Left ventricle myocardium inferior (tissue), 1 donor: ENCODE measurements around the gene SESTD1. TPM values are rescaled to one million over a fixed set of nuclear protein-coding genes. Genes with fewer than 3 reads are reported as not detected.

Experiments used
- DNase-seq: peaks from one replicate; pipeline ENCODE4 v3.0.0-alpha.2; 2020
- H3K27ac ChIP-seq: fragments of 200-600 bp; replicated peaks from 2 replicates; pipeline ENCODE4 v1.8.0; 2021
- H3K27me3 ChIP-seq: fragments of 200-600 bp; 2 replicates; pipeline ENCODE4 v1.8.0; 2021; ENCODE audit warnings: low read depth
- H3K36me3 ChIP-seq: fragments of 200-600 bp; 2 replicates; pipeline ENCODE4 v1.8.0; 2021
- H3K4me1 ChIP-seq: fragments of 200-600 bp; 2 replicates; pipeline ENCODE4 v1.8.0; 2021
- H3K4me3 ChIP-seq: fragments of 200-600 bp; 2 replicates; pipeline ENCODE4 v1.8.0; 2021; ENCODE audit warnings: mild to moderate bottlenecking, moderate library complexity
- H3K9me3 ChIP-seq: fragments of 200-600 bp; replicated peaks from 2 replicates; pipeline ENCODE4 v1.8.0; 2021
- intact Hi-C: fragments of 100-400 bp; cut with micrococcal nuclease; formaldehyde crosslinking; loops from one replicate; pipeline ENCODE4 v1.11.0; 2022
- total RNA-seq: library from RNA; stranded (reverse); fragmentation: NEBNext Ultra II Directional; extraction: Animal tissue kit (Norgen Biotek cat#: 25700); gene quantifications from one replicate; pipeline ENCODE4 v1.2.1, GENCODE V29; 2021
- TF ChIP-seq, protein P1 (sequence below): fragments of 200-600 bp; IDR thresholded peaks from 2 replicates; pipeline ENCODE4 v1.8.0; 2021; ENCODE audit warnings: antibody characterized with exemption, mild to moderate bottlenecking, borderline replicate concordance
- donor health status: DM: no; HTN: yes; CAD: no; lungs with severe emphysema.

Gene SESTD1
- total RNA-seq, 1 donor from 2014 or later = 33.7 TPM

GRCh38 chr2:179265082-179265510 lies 464 bp upstream of the SESTD1 start:
- peak overlapping the region; percentile 80 for H3K4me3 ChIP-seq
- peaks cover 36% of the 10 kb centered on the region for H3K4me1 ChIP-seq
- TF ChIP-seq, protein P1, sequence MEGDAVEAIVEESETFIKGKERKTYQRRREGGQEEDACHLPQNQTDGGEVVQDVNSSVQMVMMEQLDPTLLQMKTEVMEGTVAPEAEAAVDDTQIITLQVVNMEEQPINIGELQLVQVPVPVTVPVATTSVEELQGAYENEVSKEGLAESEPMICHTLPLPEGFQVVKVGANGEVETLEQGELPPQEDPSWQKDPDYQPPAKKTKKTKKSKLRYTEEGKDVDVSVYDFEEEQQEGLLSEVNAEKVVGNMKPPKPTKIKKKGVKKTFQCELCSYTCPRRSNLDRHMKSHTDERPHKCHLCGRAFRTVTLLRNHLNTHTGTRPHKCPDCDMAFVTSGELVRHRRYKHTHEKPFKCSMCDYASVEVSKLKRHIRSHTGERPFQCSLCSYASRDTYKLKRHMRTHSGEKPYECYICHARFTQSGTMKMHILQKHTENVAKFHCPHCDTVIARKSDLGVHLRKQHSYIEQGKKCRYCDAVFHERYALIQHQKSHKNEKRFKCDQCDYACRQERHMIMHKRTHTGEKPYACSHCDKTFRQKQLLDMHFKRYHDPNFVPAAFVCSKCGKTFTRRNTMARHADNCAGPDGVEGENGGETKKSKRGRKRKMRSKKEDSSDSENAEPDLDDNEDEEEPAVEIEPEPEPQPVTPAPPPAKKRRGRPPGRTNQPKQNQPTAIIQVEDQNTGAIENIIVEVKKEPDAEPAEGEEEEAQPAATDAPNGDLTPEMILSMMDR = no peak
- DNase-seq = no peak
- no peaks in the 10 kb centered on the region for H3K9me3 ChIP-seq
- H3K27ac ChIP-seq = peak overlapping the region; percentile 89
- H3K36me3 ChIP-seq = no peaks in the 10 kb centered on the region
- no peaks in the 10 kb centered on the region for H3K27me3 ChIP-seq
- intact Hi-C loops = no loop called here

DNA sequence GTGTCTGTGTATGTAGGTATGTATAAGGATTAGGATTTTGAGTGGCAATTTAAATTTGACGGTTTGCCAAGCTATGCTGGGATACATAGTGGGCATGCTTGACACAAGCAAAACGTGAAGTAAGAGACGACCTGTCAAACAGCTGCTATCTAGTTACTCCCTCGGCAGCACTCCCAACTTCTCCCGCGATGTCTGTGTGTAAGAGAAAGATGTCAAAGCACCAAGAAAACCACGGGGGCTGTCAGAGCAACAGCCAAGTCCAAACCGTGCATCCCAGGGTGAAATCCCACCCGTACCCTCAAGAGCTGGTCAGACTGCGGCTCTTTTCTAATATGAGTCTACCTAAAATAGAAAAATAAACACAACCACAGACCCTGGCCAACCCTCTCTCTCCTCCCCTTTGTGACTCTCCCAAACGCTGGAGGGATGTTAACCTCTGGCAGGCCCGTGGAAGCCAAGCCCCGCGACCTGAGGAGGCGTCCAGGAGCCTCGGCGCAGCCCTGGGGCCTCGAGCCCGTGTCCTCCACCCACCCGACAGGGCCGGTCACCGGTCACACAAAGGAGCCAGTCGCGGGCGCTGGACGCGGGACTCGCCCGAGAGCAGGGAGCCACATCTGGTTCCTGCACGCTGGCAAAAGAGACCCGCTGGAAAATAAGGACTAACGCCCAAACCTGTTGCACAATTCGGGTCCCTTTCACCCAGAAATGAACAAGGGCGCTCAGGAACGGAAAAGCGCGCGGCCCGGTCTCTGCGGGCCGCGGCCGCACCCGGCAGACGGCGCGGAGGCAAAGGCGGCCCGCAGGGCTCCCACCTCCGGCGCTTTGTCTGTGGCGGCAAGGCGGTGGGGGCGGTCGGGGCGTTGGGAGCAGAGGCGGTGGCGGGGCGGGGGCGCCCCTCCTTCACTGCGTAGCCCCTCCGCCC lies 925 bp downstream of the SESTD1 start:
- Histone ChIP-seq H3K27me3 (no peaks in the 10 kb centered on the region), H3K9me3 (no peaks in the 10 kb centered on the region), H3K27ac (peak overlapping the region; percentile 89), H3K4me3 (peak overlapping the region; percentile 80), H3K36me3 (no peaks in the 10 kb centered on the region), H3K4me1 (peaks cover 36% of the 10 kb centered on the region)
- intact Hi-C loops = no loop called here
- DNase-seq = peak; percentile 39
- TF ChIP-seq, protein P1 = no peak

DNA sequence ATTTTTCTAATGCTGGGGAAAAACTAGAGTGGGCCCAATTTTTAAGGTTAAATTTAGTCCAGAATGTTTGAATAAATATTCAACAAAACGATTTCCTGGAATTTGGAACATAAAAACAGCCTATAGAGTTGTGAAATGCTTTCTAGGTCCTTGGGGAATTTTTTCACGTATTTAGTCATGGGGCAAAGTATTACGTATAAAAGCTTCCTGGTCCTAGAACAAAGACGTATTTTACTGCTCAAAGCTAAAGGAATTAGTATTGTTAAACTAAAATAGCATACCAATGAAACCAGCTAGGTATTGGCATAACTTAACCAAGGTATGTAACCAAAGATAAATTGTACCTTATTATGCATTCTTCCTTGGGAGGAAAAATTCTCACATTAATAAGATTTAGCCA lies 1.6 kb downstream of the SESTD1 start:
- peaks cover 40% of the 10 kb centered on the region for H3K4me1 ChIP-seq
- intact Hi-C loops = no loop called here
- H3K27ac ChIP-seq = peak overlapping the region; percentile 89

GRCh38 chr2:179262077-179262660 lies 2.5 kb downstream of the SESTD1 start:
- Histone ChIP-seq H3K27ac (no peak overlapping the region), H3K4me3 (peak overlapping the region; percentile 80), H3K36me3 (no peaks in the 10 kb centered on the region), H3K27me3 (no peaks in the 10 kb centered on the region), H3K9me3 (no peaks in the 10 kb centered on the region), H3K4me1 (peaks cover 40% of the 10 kb centered on the region)
- TF ChIP-seq, protein P1 = no peak
- intact Hi-C loops = no loop called here
- DNase-seq = no peak

More for the DNA sequence above, 1.6 kb downstream of the SESTD1 start:
- Histone ChIP-seq H3K36me3 (no peaks in the 10 kb centered on the region), H3K4me3 (peak overlapping the region; percentile 80), H3K9me3 (no peaks in the 10 kb centered on the region), H3K27me3 (no peaks in the 10 kb centered on the region)
- TF ChIP-seq, protein P1 = no peak
- no peak for DNase-seq

GRCh38 chr2:179261151-179261825 lies 3.3 kb downstream of the SESTD1 start:
- TF ChIP-seq, protein P1 = no peak
- Histone ChIP-seq H3K36me3 (no peaks in the 10 kb centered on the region), H3K9me3 (no peaks in the 10 kb centered on the region), H3K27me3 (no peaks in the 10 kb centered on the region), H3K4me1 (peaks cover 40% of the 10 kb centered on the region), H3K4me3 (no peak overlapping the region), H3K27ac (no peak overlapping the region)
- intact Hi-C loops = no loop called here
- no peak for DNase-seq
